HEK293 (cell line): ENCODE results near the gene CCDC24.
A peak's percentile ranks its signal among the peaks of the same experiment; 100 is the strongest.

Experiments used
- CTCF ChIA-PET: fragments of 350-600 bp; formaldehyde crosslinking; extraction: SDS; loops from one replicate; lab custom pipeline; 2021; ENCODE audit warnings: antibody characterized with exemption; lab: Yijun Ruan, JAX
- POLR2A ChIA-PET: fragments of 300-600 bp; formaldehyde crosslinking; extraction: SDS; loops from one replicate; lab custom pipeline; 2020; ENCODE audit warnings: antibody characterized with exemption, inconsistent platforms; lab: Yijun Ruan, JAX
- H3K27ac ChIP-seq: fragments of 200-500 bp; sonication (Bioruptor generic); 2 replicates; pipeline ENCODE4 v1.5.1; 2014; ENCODE audit warnings: low read depth, low read length, control low read depth, inconsistent platforms; ENCODE audit errors: extremely low read depth
- H3K36me3 ChIP-seq, 2 experiments: fragments of 200-500 bp in 1 of 2; sonication (Bioruptor generic) in 1 of 2; 1 replicate in 1 of 2; 2 replicates in 1 of 2; pipeline ENCODE4 v1.5.1; 2014 to 2017; ENCODE audit warnings: inconsistent platforms in 2 of 2, low read length in 2 of 2; ENCODE audit not compliant: control insufficient read depth in 2 of 2, insufficient read depth in 1 of 2
- H3K4me1 ChIP-seq: fragments of 200-500 bp; sonication (Bioruptor generic); 2 replicates; pipeline ENCODE4 v1.5.1; 2014; ENCODE audit warnings: mild to moderate bottlenecking, low read length, inconsistent platforms; ENCODE audit not compliant: control insufficient read depth, insufficient read depth
- H3K4me3 ChIP-seq: 2 replicates; pipeline ENCODE4 v1.5.1; 2011; ENCODE audit warnings: low read depth, mild to moderate bottlenecking, control low read depth, low read length, moderate library complexity
- H3K9me3 ChIP-seq: fragments of 200-500 bp; sonication (Bioruptor generic); 2 replicates; pipeline ENCODE4 v1.5.1; 2014; ENCODE audit warnings: low read depth, low read length, inconsistent platforms; ENCODE audit not compliant: control insufficient read depth, insufficient read depth
- AEBP2 ChIP-seq: fragments of 450-650 bp; formaldehyde crosslinking; IDR thresholded peaks from 2 replicates; pipeline ENCODE4 v1.5.1; 2016; ENCODE audit warnings: missing biosample characterization, missing genetic modification characterization, borderline replicate concordance
- EGR2 ChIP-seq: fragments of 450-650 bp; formaldehyde crosslinking; IDR thresholded peaks from 2 replicates; pipeline ENCODE4 v1.5.1; 2016; ENCODE audit warnings: low read depth, missing biosample characterization, missing genetic modification characterization
- HIC1 ChIP-seq: fragments of 450-650 bp; formaldehyde crosslinking; IDR thresholded peaks from 2 replicates; pipeline ENCODE4 v1.5.1; 2016; ENCODE audit warnings: missing biosample characterization, missing genetic modification characterization
- REPIN1 ChIP-seq: fragments of 450-650 bp; formaldehyde crosslinking; IDR thresholded peaks from 2 replicates; pipeline ENCODE4 v1.5.1; 2017; ENCODE audit warnings: missing biosample characterization, missing genetic modification characterization, low read depth
- YY1 ChIP-seq: fragments of 450-650 bp; formaldehyde crosslinking; IDR thresholded peaks from 2 replicates; pipeline ENCODE4 v1.5.1; 2018; ENCODE audit warnings: missing biosample characterization, missing genetic modification characterization
- ZFHX2 ChIP-seq: fragments of 450-650 bp; formaldehyde crosslinking; conservative IDR thresholded peaks from 2 replicates; pipeline ENCODE4 v1.5.1; 2016; ENCODE audit warnings: missing biosample characterization, missing genetic modification characterization
- ZIC2 ChIP-seq: fragments of 450-650 bp; formaldehyde crosslinking; IDR thresholded peaks from 2 replicates; pipeline ENCODE4 v1.5.1; 2016; ENCODE audit warnings: missing biosample characterization, missing genetic modification characterization
- ZNF223 ChIP-seq: fragments of 450-650 bp; formaldehyde crosslinking; IDR thresholded peaks from 2 replicates; pipeline ENCODE4 v1.5.1; 2016; ENCODE audit warnings: missing biosample characterization, missing genetic modification characterization
- ZNF311 ChIP-seq: fragments of 450-650 bp; formaldehyde crosslinking; IDR thresholded peaks from 2 replicates; pipeline ENCODE4 v1.5.1; 2017; ENCODE audit warnings: missing biosample characterization, missing genetic modification characterization, borderline replicate concordance
- ZNF449 ChIP-seq: fragments of 450-650 bp; formaldehyde crosslinking; IDR thresholded peaks from 2 replicates; pipeline ENCODE4 v1.5.1; 2017; ENCODE audit warnings: missing biosample characterization, mild to moderate bottlenecking, missing genetic modification characterization, moderate library complexity
- TF ChIP-seq, protein P1 (sequence below): fragments of 450-650 bp; formaldehyde crosslinking; IDR thresholded peaks from 2 replicates; pipeline ENCODE4 v1.5.1; 2016; ENCODE audit warnings: missing biosample characterization, missing genetic modification characterization

CCDC24 gene

DNA sequence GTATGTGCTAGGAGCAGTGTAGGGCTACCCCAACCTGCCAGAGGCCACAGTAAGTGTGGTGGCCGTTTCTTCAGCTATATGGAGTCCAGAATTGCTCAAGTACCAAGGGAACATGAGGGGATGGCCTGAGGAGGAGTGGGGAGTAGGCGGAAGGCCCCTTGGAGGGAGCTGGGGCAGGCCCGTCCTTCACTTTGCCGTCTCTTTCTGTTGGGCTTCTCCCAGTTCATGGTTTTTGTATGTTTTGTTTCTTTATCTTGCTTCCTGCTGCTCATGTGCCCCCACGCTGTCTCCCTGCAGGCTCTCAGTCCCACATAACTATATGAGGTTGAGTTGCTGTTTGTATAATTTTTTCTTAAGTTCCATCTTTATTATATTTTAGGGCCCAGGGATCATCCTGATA is 27.5 kb upstream of the CCDC24 start:
- CTCF ChIA-PET: interaction anchor here (0.9 to 1.2 kb wide), 2 partner anchors 42 to 200 kb away, joined by 3 read pairs; no protein-coding TSS in a partner anchor
- peaks cover 0 to 91% of the 10 kb centered on the region in 2 experiments; a peak in 1 of 3 replicates for H3K36me3 ChIP-seq
- POLR2A ChIA-PET: no interaction called here
- no peaks in the 10 kb centered on the region for H3K4me1 ChIP-seq
- H3K27ac ChIP-seq: no peak overlapping the region
- no peaks in the 10 kb centered on the region for H3K9me3 ChIP-seq
- no peak overlapping the region for H3K4me3 ChIP-seq
- TF ChIP-seq ZFHX2 (0 out of 2 replicates have a peak, but pooled peaks have one; percentile 31), ZNF449 (tag by site-specific recombination) (peak; percentile 86), HIC1 (tag by site-specific recombination) (no peak), EGR2 (tag by site-specific recombination) (0 out of 2 replicates have a peak, but pooled peaks have one; percentile 43), ZNF223 (no peak), ZIC2 (peak; percentile 40; the same call in 1 of the 2 replicates)

- Histone ChIP-seq H3K36me3 (peaks cover 0 to 76% of the 10 kb centered on the region in 2 experiments; a peak in 1 of 3 replicates), H3K4me1 (no peaks in the 10 kb centered on the region), H3K9me3 (no peaks in the 10 kb centered on the region)
- CTCF ChIA-PET: no interaction called here
- peak; percentile 68 for TF ChIP-seq ZFHX2
- TF ChIP-seq AEBP2: no peak
- peak; percentile 93 for TF ChIP-seq EGR2 (tag by site-specific recombination)
- TF ChIP-seq, all 188 proteins: peak for 2
- Histone ChIP-seq H3K4me3 (no peak overlapping the region), H3K27ac (no peak overlapping the region)
- POLR2A ChIA-PET: no interaction called here
Measured at GRCh38 chr1:43965316-43965715, 26.1 kb upstream of the CCDC24 start.

GRCh38 chr1:43968348-43968948 is 23.0 kb upstream of the CCDC24 start:
- Histone ChIP-seq H3K27ac (no peak overlapping the region), H3K4me3 (no peak overlapping the region), H3K9me3 (no peaks in the 10 kb centered on the region), H3K36me3 (peaks cover 0 to 72% of the 10 kb centered on the region in 2 experiments; a peak in 1 of 3 replicates), H3K4me1 (no peaks in the 10 kb centered on the region)
- TF ChIP-seq, protein P1, sequence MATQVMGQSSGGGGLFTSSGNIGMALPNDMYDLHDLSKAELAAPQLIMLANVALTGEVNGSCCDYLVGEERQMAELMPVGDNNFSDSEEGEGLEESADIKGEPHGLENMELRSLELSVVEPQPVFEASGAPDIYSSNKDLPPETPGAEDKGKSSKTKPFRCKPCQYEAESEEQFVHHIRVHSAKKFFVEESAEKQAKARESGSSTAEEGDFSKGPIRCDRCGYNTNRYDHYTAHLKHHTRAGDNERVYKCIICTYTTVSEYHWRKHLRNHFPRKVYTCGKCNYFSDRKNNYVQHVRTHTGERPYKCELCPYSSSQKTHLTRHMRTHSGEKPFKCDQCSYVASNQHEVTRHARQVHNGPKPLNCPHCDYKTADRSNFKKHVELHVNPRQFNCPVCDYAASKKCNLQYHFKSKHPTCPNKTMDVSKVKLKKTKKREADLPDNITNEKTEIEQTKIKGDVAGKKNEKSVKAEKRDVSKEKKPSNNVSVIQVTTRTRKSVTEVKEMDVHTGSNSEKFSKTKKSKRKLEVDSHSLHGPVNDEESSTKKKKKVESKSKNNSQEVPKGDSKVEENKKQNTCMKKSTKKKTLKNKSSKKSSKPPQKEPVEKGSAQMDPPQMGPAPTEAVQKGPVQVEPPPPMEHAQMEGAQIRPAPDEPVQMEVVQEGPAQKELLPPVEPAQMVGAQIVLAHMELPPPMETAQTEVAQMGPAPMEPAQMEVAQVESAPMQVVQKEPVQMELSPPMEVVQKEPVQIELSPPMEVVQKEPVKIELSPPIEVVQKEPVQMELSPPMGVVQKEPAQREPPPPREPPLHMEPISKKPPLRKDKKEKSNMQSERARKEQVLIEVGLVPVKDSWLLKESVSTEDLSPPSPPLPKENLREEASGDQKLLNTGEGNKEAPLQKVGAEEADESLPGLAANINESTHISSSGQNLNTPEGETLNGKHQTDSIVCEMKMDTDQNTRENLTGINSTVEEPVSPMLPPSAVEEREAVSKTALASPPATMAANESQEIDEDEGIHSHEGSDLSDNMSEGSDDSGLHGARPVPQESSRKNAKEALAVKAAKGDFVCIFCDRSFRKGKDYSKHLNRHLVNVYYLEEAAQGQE (tag by site-specific recombination): peak; percentile 95
- no peak for TF ChIP-seq REPIN1 (tag by site-specific recombination)
- TF ChIP-seq EGR2 (tag by site-specific recombination): peak; percentile 18; the same call in 1 of the 2 replicates
- TF ChIP-seq ZNF311: no peak
- no peak for TF ChIP-seq YY1
- POLR2A ChIA-PET: interaction anchor here (1.4 kb wide), 1 partner anchor 22 kb away, joined by 4 read pairs; the partner anchor contains the start of gene IPO13
- CTCF ChIA-PET: no interaction called here
